Endometrial microvascular endothelial cells (primary cell): ENCODE data around the gene ZNF805. TPM values are rescaled to one million over a fixed set of nuclear protein-coding genes. Genes with fewer than 3 reads are reported as not detected.
"Not testable (repeated sequence)": the region's sequence is repeated elsewhere in the genome, so short reads cannot be mapped to it uniquely, and the experiment has no call there.

Experiments
- in situ Hi-C: cut with HindIII; loops from 2 replicates; pipeline ENCODE4 v1.10.0; 2017; ENCODE audit warnings: low sequenced_read_pairs, low pct_unique_long_range_greater_than_20kb; ENCODE audit errors: inconsistent ontology term
- total RNA-seq: library from RNA; depleted of rRNA; stranded (reverse); fragments of >200 nt; gene quantifications from one replicate; pipeline ENCODE4 v1.2.3, GENCODE V29; 2015; ENCODE audit errors: inconsistent ontology term

The ZNF805 gene
- 4.6 TPM for total RNA-seq

GRCh38 chr19:57240311-57241090 is at the start of gene ZNF805:
Gene ZNF805, plus strand, starts transcription at chr19:57240632. Its CDS starts 260 bp downstream, at chr19:57240892.
- in situ Hi-C loops: no loop called here

DNA sequence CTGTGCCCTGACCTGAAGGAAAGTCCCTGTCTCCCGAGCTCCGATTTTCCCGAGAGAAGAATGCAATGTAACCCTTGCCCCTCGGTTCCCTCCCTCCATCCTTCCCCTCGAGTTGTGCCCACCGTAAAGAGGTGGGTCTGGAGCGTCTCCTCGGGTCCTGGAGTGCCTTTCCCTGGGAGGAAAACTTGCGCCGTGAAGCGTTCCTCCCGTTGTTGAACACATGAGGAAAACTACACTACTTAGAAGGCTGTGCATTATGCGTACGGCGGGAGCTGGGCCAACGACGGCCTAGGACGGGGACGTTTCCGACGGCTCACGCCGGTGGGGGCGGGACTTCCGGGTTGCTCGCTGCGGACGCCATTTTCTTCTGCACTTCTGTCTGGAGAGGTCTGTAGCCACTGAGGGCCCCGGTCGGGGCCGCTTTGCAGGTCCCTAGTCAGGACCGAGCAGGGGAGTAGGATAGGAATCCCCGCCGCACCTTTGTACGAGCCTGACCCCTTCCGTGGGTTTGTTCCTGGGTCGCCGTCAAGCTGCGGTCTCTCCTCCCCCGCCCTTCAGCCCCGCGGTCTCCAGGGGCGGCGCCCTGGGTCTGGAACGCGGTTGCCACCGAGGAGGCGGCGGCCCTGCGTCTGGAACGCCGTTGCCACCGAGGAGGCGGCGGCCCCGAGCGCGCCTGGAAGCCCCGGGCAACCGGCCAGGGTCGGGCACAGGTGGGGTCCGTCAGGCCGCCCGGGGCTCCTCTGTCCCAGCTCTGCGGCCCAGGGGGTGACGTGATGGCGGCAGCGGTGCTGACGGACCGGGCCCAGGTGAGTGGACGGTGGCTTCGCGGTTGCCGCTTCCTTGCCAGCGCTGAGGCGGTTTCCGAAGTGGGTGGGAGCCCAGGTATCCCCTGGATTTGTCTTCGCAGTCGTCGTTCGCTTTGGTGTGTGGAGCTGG is 49.0 kb upstream of the ZNF805 start, which contains the start of gene ZNF264:
Gene ZNF264, plus strand, starts transcription at position 360 of the 936 bp plus-strand sequence. Its CDS starts 414 bp downstream, at position 774.
- in situ Hi-C loops: no loop called here

DNA sequence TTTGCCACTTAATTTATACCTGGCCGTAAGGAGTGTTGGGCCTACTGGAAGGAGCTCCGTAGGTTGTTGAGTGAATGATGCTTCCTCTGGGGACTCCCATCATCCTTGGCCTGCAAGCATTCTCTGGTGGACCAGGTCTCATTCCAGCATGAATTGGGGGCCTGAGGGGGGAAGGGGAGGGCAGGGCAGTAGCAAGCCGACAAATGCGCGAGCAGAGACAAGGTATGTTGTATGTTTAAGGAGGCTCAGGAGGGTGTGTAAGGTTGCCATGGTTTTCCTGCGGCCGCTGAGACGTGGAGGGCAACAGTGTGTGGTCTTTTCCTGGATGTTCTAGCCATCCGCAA is 48.4 kb upstream of the ZNF805 start:
- in situ Hi-C loops: no loop called here

DNA sequence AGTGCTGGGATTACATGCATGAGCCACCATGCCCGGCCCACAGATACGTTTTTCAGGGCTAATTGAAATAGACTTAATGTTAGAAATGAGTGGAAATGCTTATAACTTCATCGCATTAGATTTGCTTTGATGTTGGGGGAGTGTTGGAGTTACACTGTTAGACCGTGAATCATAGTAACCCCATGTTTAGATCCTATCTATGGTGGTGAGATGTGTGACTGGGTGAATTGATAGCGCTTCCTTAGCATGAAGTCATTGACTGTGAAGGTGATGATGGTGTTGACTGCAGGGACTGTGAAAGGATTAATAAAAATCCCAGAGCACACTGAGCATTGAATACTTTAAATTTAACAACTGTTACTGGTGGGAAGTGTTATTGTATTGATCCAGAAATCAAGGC is 47.4 kb upstream of the ZNF805 start:
- in situ Hi-C loops: no loop called here

DNA sequence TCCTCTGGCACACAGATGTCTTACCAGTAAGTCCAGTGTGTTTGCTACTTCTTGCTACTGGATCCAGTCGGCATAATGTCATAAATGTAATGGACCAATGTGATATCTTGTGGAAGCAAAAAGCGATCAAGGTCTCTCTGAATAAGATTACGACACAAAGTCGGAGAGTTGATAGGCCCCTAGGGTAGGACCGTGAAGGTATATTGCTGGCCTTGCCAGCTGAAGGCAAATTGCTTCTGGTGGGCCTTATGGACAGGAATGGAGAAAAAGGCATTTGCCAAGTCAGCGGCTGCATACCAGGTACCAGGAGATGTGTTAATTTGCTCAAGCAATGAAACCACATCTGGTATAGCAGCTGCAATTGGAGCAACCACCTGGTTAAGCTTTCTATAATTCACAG is 42.6 kb upstream of the ZNF805 start:
- in situ Hi-C loops: not testable (repeated sequence)

DNA sequence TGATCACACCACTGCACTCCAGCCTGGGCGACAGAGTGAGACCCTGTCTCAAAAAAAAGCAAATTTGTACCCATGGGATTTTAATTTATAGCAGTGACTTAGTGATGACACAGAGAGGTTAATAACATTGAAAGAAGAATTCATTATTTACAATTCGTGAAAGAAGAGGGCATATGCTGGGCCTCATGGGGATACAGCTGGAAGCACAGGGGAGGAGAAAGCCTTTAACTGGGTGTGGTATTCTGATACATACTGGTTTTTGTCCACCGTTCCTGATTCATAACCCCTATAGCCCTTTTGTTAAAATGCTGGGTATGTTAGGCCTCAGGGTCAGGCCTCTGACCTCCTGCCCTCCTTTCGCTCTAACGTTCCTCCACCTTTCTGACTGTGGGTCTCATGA is 38.3 kb upstream of the ZNF805 start:
- in situ Hi-C loops: no loop called here

DNA sequence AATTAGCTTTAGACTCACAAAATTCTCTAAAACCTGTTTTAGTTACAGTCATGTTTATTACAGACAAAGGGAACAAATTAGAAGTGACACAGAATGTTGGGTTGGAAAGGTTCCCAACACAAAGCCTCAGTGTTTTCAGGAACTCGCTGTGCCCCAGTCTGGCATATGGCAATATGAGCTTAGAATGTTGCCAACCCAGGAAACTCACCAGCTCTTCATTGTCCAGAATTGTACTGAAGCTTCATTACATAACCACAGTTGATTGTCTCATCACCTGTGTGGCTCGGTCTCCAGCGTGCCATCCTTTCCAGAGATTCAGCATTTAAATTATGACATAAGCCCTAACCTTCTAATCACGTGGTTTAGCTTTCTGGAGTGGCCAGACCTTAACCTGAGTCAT is 30.1 kb upstream of the ZNF805 start:
- in situ Hi-C loops: no loop called here

- in situ Hi-C loops: no loop called here
These were observed 28.3 kb upstream of the ZNF805 start for GRCh38 chr19:57212109-57212508.

DNA sequence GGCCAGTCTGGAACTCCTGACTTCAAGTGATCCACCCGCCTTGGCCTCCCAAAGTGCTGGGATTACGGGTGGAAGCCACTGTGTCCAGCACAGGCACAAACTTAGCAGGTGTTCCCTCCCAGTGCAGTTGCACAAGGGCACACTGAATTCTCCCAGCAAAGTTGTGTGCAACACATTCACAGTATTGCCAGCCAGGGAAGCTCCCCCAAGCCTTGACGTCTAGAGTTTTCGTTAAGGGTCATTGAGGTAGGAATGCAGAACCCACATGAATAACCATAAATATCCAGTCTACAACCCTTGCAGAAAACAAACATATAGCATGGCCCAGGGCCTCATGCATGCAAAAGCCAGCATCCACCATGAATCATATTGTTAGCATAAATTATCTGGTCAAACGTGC is 12.9 kb upstream of the ZNF805 start:
- in situ Hi-C loops: no loop called here

DNA sequence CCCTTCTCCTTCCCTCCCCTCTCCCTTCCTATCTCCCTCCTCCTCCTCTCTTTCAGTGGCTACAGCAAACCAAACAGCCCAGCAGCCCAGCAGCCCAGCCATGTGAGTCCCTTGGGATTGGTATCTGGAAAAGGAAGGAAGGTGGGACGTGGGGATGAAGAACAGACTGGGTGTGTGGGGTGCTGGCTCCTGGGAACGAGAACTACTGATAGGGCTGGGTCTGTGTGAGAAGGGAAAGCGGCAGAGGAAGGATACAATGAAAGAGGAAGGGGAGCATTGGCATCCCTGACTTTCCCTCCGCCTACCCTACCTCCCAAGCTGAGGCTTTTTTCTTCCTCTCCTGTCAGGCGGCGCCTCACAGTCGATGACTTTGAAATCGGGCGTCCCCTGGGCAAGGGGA is 8.7 kb upstream of the ZNF805 start:
- in situ Hi-C loops: no loop called here

GRCh38 chr19:57233207-57233606 is 7.2 kb upstream of the ZNF805 start:
- in situ Hi-C loops: no loop called here

GRCh38 chr19:57239982-57240310 is 486 bp upstream of the ZNF805 start:
- in situ Hi-C loops: no loop called here

GRCh38 chr19:57241176-57241575 is 744 bp downstream of the ZNF805 start:
- in situ Hi-C loops: no loop called here

DNA sequence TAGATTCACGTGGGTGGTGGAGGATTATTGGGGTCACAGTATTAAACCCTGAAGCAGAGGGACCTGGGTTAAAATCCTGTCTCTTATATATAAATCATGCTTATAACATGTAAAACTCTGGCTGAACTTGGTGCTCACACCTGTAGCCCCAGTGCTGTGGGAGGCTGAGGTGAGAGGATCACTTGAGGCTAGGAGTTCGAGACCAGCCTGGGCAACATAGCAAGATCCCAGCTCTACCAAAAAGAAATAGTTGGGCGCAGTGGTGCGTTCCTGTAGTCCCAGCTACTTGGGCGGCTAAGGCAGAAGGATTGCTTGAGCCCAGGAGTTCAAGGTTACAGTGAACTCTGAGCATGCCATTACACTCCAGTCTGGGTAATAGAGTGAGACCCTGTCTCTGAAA is 2.4 kb downstream of the ZNF805 start:
- in situ Hi-C loops: no loop called here

DNA sequence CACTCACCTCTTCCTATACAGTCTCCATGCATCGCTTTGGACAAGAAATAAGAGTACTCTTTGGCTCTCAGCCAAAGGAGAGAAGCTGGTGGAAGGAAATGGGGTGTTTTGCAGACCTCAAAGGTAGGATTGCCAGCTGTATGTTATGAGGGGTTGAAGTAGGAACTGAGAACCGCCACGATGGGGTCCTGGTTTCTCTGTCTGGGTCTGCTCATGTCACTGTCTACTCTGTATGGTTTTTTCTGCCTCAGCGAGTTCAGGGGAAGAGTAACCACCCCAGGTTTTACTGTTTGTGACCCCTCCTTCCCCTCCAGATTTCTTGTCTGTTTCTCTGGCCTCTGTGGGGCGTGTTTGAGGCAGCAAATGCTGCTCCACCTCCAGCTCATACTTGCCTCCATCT is 4.1 kb downstream of the ZNF805 start:
- in situ Hi-C loops: no loop called here

GRCh38 chr19:57245066-57245465 is 4.6 kb downstream of the ZNF805 start:
- in situ Hi-C loops: no loop called here

DNA sequence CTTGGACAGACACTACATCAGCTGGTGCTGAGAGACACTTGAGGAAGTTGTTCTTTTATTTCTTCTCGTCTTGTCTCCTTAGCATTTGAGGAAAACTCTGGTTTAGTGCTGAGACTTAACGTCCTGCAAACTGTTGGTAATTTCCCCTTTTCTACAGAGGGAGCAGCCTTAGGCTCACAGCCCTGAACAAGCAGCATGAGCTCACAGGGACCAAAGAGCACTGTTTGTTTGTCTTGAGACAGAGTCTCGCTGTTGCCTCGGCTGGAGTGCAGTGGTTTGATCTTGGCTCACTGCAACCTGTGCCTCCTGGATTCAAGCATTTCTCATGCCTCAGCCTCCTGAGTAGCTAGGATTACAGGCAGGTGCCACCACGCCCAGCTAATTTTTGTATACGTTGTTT is 5.5 kb downstream of the ZNF805 start:
- in situ Hi-C loops: no loop called here

- in situ Hi-C loops: no loop called here
These were observed 8.2 kb downstream of the ZNF805 start for GRCh38 chr19:57248646-57249045.

- in situ Hi-C loops: no loop called here
These were observed 8.9 kb downstream of the ZNF805 start for GRCh38 chr19:57249329-57249728.

DNA sequence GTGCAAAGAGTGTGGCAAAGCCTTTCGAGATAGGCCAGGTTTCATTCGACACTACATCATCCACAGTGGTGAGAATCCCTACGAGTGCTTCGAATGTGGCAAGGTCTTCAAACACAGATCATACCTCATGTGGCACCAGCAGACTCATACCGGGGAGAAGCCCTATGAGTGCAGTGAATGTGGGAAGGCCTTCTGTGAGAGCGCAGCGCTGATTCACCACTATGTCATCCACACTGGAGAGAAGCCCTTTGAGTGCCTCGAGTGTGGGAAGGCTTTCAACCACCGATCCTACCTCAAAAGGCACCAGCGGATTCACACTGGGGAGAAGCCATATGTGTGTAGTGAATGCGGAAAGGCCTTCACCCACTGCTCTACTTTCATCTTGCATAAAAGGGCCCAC is 13.3 kb downstream of the ZNF805 start:
- in situ Hi-C loops: not testable (repeated sequence)
